Esophagus muscularis mucosa (tissue), 4 donors: ENCODE results near the gene EFCAB14. TPM values are rescaled to one million over a fixed set of nuclear protein-coding genes. Genes with fewer than 3 reads are reported as not detected.

Experiments
- DNase-seq: peaks from one replicate; pipeline ENCODE4 v3.0.0-alpha.2; 2017; ENCODE audit errors: extremely low spot score
- H3K27ac ChIP-seq, 4 donors: fragments of 200-600 bp; sonication (generic); replicated peaks in 1 of 4; 1 replicate in 3 of 4; 2 replicates in 1 of 4; pipeline ENCODE4 v1.5.1; 2016 to 2019; ENCODE audit warnings: mild to moderate bottlenecking in 1 of 4
- H3K27me3 ChIP-seq, 4 donors: fragments of 200-600 bp; sonication (generic); one replicate each; pipeline versions ENCODE4 v1.5.1 to v1.6.0; 2016 to 2019
- H3K36me3 ChIP-seq, 4 donors: fragments of 200-600 bp; sonication (generic); one replicate each; pipeline ENCODE4 v1.5.1; 2016 to 2019
- H3K4me1 ChIP-seq, 4 donors: fragments of 200-600 bp; sonication (generic); one replicate each; pipeline ENCODE4 v1.5.1; 2016 to 2019
- H3K4me3 ChIP-seq, 4 donors: fragments of 200-600 bp; sonication (generic); 1 replicate in 2 of 4; 2 replicates in 2 of 4; pipeline ENCODE4 v1.5.1; 2016 to 2019; ENCODE audit warnings: mild to moderate bottlenecking in 4 of 4, moderate library complexity in 1 of 4
- H3K9me3 ChIP-seq, 4 donors: fragments of 200-600 bp; sonication (generic); 1 replicate in 3 of 4; 2 replicates in 1 of 4; pipeline ENCODE4 v1.5.1; 2016 to 2019
- EP300 ChIP-seq: sonication (generic); formaldehyde crosslinking; IDR thresholded peaks from one replicate; pipeline ENCODE4 v1.6.1; 2017; ENCODE audit warnings: antibody characterized with exemption
- POLR2A ChIP-seq: fragments of 450-650 bp; IDR thresholded peaks from one replicate; pipeline ENCODE4 v1.6.1; 2017; ENCODE audit warnings: antibody characterized with exemption, moderate library complexity, mild to moderate bottlenecking, low read depth
- POLR2AphosphoS5 ChIP-seq, 2 donors: sonication (generic); formaldehyde crosslinking; IDR thresholded peaks; one replicate each; pipeline ENCODE4 v1.6.1; 2017; ENCODE audit warnings: antibody characterized with exemption in 2 of 2
- WGBS: methylation state at CpG from one replicate; pipeline ENCODE4 v1.1.5; 2018; 5-methylcytosine and 5-hydroxymethylcytosine counted together
- intact Hi-C: fragments of 100-400 bp; cut with DNase I; formaldehyde crosslinking; loops from one replicate; pipeline ENCODE4 v1.15.1; 2023
- total RNA-seq, 4 donors: library from RNA; depleted of rRNA; stranded (reverse); fragments of >200 nt; gene quantifications; one replicate each; pipeline versions ENCODE4 v1.1.0 to v1.2.1, GENCODE V29; 2016
- TF ChIP-seq, protein P1 (sequence below), 3 experiments: fragments of 200-600 bp in 2 of 3; fragments of 450-650 bp in 1 of 3; sonication (generic) in 2 of 3; IDR thresholded peaks; one replicate each; pipeline ENCODE4 v1.5.1; 2017 to 2019; ENCODE audit warnings: antibody characterized with exemption in 3 of 3, mild to moderate bottlenecking in 2 of 3, moderate library complexity in 1 of 3

The EFCAB14 gene
- total RNA-seq, 4 donors from 2014 or later: 83.5 to 113 (median 104) TPM

DNA sequence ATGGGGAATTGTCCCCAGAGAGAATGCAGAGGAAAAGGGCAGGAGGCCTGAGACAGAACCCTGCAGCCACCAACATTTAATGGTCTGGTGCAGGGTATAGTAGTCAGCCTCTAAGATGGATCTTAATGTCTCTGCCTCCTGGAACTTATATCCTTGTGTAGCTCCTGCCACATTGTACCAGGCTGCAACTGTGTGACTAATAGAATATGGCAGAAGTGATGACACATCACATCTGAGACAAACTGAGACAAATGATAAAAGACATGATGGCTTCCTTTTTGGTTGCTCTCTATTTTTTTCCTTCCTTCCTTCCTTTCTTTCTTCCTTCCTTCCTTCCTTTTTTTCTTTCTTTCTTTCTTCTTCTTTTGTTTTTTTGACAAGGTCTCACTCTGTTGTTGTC lies 42.8 kb upstream of the EFCAB14 start:
- intact Hi-C loops: no loop called here
- H3K27ac ChIP-seq: no peak overlapping the region
- no peaks in the 10 kb centered on the region for H3K4me1 ChIP-seq
- H3K27me3 ChIP-seq: peaks cover 0 to 23% (median 2%) of the 10 kb centered on the region in 4 donors
- no peak for DNase-seq
- no peak overlapping the region for H3K4me3 ChIP-seq
- TF ChIP-seq, protein P1, sequence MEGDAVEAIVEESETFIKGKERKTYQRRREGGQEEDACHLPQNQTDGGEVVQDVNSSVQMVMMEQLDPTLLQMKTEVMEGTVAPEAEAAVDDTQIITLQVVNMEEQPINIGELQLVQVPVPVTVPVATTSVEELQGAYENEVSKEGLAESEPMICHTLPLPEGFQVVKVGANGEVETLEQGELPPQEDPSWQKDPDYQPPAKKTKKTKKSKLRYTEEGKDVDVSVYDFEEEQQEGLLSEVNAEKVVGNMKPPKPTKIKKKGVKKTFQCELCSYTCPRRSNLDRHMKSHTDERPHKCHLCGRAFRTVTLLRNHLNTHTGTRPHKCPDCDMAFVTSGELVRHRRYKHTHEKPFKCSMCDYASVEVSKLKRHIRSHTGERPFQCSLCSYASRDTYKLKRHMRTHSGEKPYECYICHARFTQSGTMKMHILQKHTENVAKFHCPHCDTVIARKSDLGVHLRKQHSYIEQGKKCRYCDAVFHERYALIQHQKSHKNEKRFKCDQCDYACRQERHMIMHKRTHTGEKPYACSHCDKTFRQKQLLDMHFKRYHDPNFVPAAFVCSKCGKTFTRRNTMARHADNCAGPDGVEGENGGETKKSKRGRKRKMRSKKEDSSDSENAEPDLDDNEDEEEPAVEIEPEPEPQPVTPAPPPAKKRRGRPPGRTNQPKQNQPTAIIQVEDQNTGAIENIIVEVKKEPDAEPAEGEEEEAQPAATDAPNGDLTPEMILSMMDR (IDR thresholded peaks at IDR 0.05): no peak
- TF ChIP-seq POLR2A (no peak), POLR2AphosphoS5 (IDR thresholded peaks at IDR 0.05) (no peak), EP300 (no peak)
- no peaks in the 10 kb centered on the region for H3K36me3 ChIP-seq
- H3K9me3 ChIP-seq: peaks cover 0 to 8% (median 0%) of the 10 kb centered on the region in 4 donors

DNA sequence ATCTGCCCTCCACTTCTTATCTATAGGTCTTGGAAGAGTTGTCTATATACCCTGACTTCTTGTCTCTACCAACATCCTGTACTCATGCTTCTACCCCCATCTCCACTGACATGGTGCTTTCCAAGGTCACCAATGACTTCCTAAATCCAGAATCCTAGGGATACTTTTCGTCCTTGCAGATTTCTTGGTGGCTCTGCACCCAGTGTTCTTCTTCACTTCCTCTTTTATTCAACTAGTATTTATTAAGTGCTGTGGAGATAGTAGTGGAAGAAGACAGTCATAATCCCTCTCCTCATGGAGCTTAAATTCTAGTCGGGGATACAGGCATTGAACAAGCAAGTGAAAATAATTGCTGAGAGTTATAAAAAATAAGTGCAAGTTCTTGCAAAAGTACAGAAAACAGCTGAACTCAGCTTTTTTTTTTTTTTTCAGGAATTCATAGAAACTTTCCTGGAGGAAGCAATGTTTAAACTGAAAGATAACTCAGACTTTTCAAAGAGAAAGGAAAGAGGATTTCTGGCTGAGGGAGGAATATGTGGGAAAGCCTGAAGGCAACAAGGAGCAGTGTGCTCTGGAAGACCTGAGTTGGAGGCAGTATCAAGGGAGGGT lies 41.7 kb upstream of the EFCAB14 start:
- peaks cover 0 to 23% (median 2%) of the 10 kb centered on the region in 4 donors for H3K27me3 ChIP-seq
- WGBS: 68% methylated on average over 2 of the region's 2 CpGs
- H3K4me1 ChIP-seq: no peaks in the 10 kb centered on the region
- peaks cover 0 to 8% (median 0%) of the 10 kb centered on the region in 4 donors for H3K9me3 ChIP-seq
- intact Hi-C loops: no loop called here
- H3K36me3 ChIP-seq: no peaks in the 10 kb centered on the region
- no peak overlapping the region for H3K4me3 ChIP-seq
- DNase-seq: no peak
- TF ChIP-seq, protein P1 (IDR thresholded peaks at IDR 0.05): no peak
- TF ChIP-seq POLR2AphosphoS5 (IDR thresholded peaks at IDR 0.05) (no peak), EP300 (no peak)
- no peak overlapping the region for H3K27ac ChIP-seq

GRCh38 chr1:46757956-46758528 lies 39.1 kb upstream of the EFCAB14 start:
- TF ChIP-seq, protein P1 (IDR thresholded peaks at IDR 0.05): no peak
- TF ChIP-seq POLR2AphosphoS5 (IDR thresholded peaks at IDR 0.05) (no peak), EP300 (no peak), POLR2A (no peak)
- H3K4me3 ChIP-seq: no peak overlapping the region
- H3K4me1 ChIP-seq: no peaks in the 10 kb centered on the region
- H3K36me3 ChIP-seq: no peaks in the 10 kb centered on the region
- H3K27ac ChIP-seq: no peak overlapping the region
- intact Hi-C loops: no loop called here
- H3K9me3 ChIP-seq: peaks cover 0 to 8% (median 0%) of the 10 kb centered on the region in 4 donors
- DNase-seq: no peak
- peaks cover 0 to 9% (median 2%) of the 10 kb centered on the region in 4 donors for H3K27me3 ChIP-seq

GRCh38 chr1:46757247-46757955 lies 38.5 kb upstream of the EFCAB14 start:
- intact Hi-C loops: no loop called here

More at GRCh38 chr1:46757247-46757955, 38.5 kb upstream of the EFCAB14 start:
- H3K36me3 ChIP-seq: no peaks in the 10 kb centered on the region
- peaks cover 0 to 1% (median 0%) of the 10 kb centered on the region in 4 donors for H3K9me3 ChIP-seq
- H3K27ac ChIP-seq: no peak overlapping the region
- no peak for TF ChIP-seq POLR2AphosphoS5 (IDR thresholded peaks at IDR 0.05)
- TF ChIP-seq, protein P1 (IDR thresholded peaks at IDR 0.05): no peak
- TF ChIP-seq POLR2A: no peak
- TF ChIP-seq EP300: no peak
- H3K4me3 ChIP-seq: no peak overlapping the region
- 60% methylated on average over 5 of the region's 6 CpGs for WGBS
- H3K4me1 ChIP-seq: no peaks in the 10 kb centered on the region
- DNase-seq: no peak
- H3K27me3 ChIP-seq: peaks cover 0 to 14% (median 2%) of the 10 kb centered on the region in 4 donors
